CD14-positive monocyte (primary cell): ENCODE measurements around the gene TMEM132E. TPM values are rescaled to one million over a fixed set of nuclear protein-coding genes. Genes with fewer than 3 reads are reported as not detected.

Experiments
- DNase-seq, 3 donors: peaks; one replicate each; pipeline ENCODE4 v3.0.0-alpha.2; 2011 to 2022
- H2AFZ ChIP-seq: 2 replicates; pipeline ENCODE4 v1.6.0; 2012; ENCODE audit warnings: mild to moderate bottlenecking, low read depth, low read length, inconsistent platforms; ENCODE audit not compliant: insufficient read depth, poor library complexity, severe bottlenecking
- H3K27ac ChIP-seq, 2 donors: 1 replicate in 1 of 2; 2 replicates in 1 of 2; pipeline ENCODE4 v1.5.1; 2012 to 2013; ENCODE audit warnings: low read length in 2 of 2, control low read depth in 1 of 2, inconsistent platforms in 1 of 2, low read depth in 1 of 2, mild to moderate bottlenecking in 1 of 2
- H3K27me3 ChIP-seq, 2 donors: one replicate each; pipeline versions ENCODE4 v1.6.0 to v1.6.1; 2011 to 2013; ENCODE audit warnings: low read length in 2 of 2; ENCODE audit not compliant: control insufficient read depth in 2 of 2, insufficient read depth in 2 of 2
- H3K36me3 ChIP-seq, 2 donors: replicated peaks in 1 of 2; 1 replicate in 1 of 2; 2 replicates in 1 of 2; pipeline versions ENCODE4 v1.5.1 to v1.6.1; 2012 to 2013; ENCODE audit warnings: low read length in 2 of 2, control low read depth in 1 of 2, inconsistent platforms in 1 of 2, mild to moderate bottlenecking in 1 of 2; ENCODE audit not compliant: insufficient read depth in 2 of 2, control insufficient read depth in 1 of 2
- H3K4me1 ChIP-seq, 2 donors: 1 replicate in 1 of 2; 2 replicates in 1 of 2; pipeline versions ENCODE4 v1.5.1 to v1.6.1; 2012 to 2013; ENCODE audit warnings: low read length in 2 of 2, control low read depth in 1 of 2, inconsistent platforms in 1 of 2, mild to moderate bottlenecking in 1 of 2, moderate library complexity in 1 of 2; ENCODE audit not compliant: insufficient read depth in 2 of 2, control insufficient read depth in 1 of 2
- H3K4me2 ChIP-seq: replicated peaks from 2 replicates; pipeline ENCODE3; 2012; ENCODE audit warnings: low read length, moderate library complexity, mild to moderate bottlenecking; ENCODE audit not compliant: poor library complexity, severe bottlenecking; ENCODE audit errors: extremely low read depth
- H3K4me3 ChIP-seq, 3 experiments: fragments of 200-600 bp in 1 of 3; sonication (generic) in 1 of 3; replicated peaks in 1 of 3; 1 replicate in 2 of 3; 2 replicates in 1 of 3; pipeline ENCODE4 v1.5.1; 2011 to 2013; ENCODE audit warnings: low read length in 3 of 3, mild to moderate bottlenecking in 3 of 3, control low read depth in 2 of 3, low read depth in 2 of 3, inconsistent platforms in 1 of 3, moderate library complexity in 1 of 3
- H3K79me2 ChIP-seq: 2 replicates; pipeline ENCODE4 v1.6.0; 2012; ENCODE audit warnings: mild to moderate bottlenecking, control low read depth, inconsistent platforms, low read length, moderate library complexity; ENCODE audit not compliant: insufficient read depth
- H3K9ac ChIP-seq: 2 replicates; pipeline ENCODE4 v1.6.0; 2017; ENCODE audit warnings: low read length, mild to moderate bottlenecking; ENCODE audit not compliant: insufficient read depth, poor library complexity, severe bottlenecking
- H3K9me3 ChIP-seq, 2 donors: replicated peaks in 1 of 2; 1 replicate in 1 of 2; 2 replicates in 1 of 2; pipeline versions ENCODE4 v1.5.1 to v1.6.1; 2012 to 2013; ENCODE audit warnings: low read length in 2 of 2, control low read depth in 1 of 2; ENCODE audit not compliant: control insufficient read depth in 1 of 2, insufficient read depth in 1 of 2
- H4K20me1 ChIP-seq: 2 replicates; pipeline ENCODE4 v1.6.0; 2012; ENCODE audit warnings: mild to moderate bottlenecking, low read length, control low read depth, moderate library complexity; ENCODE audit not compliant: insufficient read depth
- H3K27ac Mint-ChIP-seq, 7 donors: one replicate each; pipeline ENCODE4 v1.8.0; 2020; ENCODE audit warnings: mild to moderate bottlenecking in 7 of 7, mixed read lengths in 7 of 7, moderate library complexity in 6 of 7, inconsistent platforms in 2 of 7
- H3K27me3 Mint-ChIP-seq, 3 donors: one replicate each; pipeline ENCODE4 v1.8.0; 2021 to 2022; ENCODE audit warnings: low read depth in 3 of 3, mild to moderate bottlenecking in 3 of 3, mixed read lengths in 3 of 3, moderate library complexity in 3 of 3, inconsistent platforms in 1 of 3
- H3K36me3 Mint-ChIP-seq, 2 donors: one replicate each; pipeline ENCODE4 v1.8.0; 2020; ENCODE audit warnings: mixed read lengths in 2 of 2, inconsistent platforms in 1 of 2, mild to moderate bottlenecking in 1 of 2
- H3K4me1 Mint-ChIP-seq: one replicate; pipeline ENCODE4 v1.8.0; 2020; ENCODE audit warnings: mild to moderate bottlenecking, mixed read lengths
- H3K4me3 Mint-ChIP-seq, 2 donors: one replicate each; pipeline ENCODE4 v1.8.0; 2020; ENCODE audit warnings: mild to moderate bottlenecking in 2 of 2, mixed read lengths in 2 of 2, moderate library complexity in 1 of 2
- H3K9me3 Mint-ChIP-seq, 7 donors: one replicate each; pipeline ENCODE4 v1.8.0; 2020 to 2022; ENCODE audit warnings: mixed read lengths in 7 of 7, mild to moderate bottlenecking in 6 of 7, moderate library complexity in 6 of 7, inconsistent platforms in 2 of 7
- WGBS: methylation state at CpG from one replicate; pipeline ENCODE4 v1.1.5; 2013; ENCODE audit warnings: missing lambda C conversion rate; ENCODE audit not compliant: insufficient coverage; 5-methylcytosine and 5-hydroxymethylcytosine counted together
- intact Hi-C, 2 donors: fragments of 100-400 bp; cut with micrococcal nuclease; formaldehyde crosslinking; loops; one replicate each; pipeline versions ENCODE4 v1.15.0 to v1.15.1; 2023
- polyA plus RNA-seq, 3 donors: library from polyadenylated mRNA; depleted of rRNA in 1 of 3; unstranded in 2 of 3; stranded (reverse) in 1 of 3; fragments of 300-500 nt in 2 of 3; fragments of >200 nt in 1 of 3; fragmentation: Illumina TruSeq in 2 of 3; gene quantifications; 1 replicate in 2 of 3; 2 replicates in 1 of 3; pipeline ENCODE4 v1.2.3, GENCODE V29; 2012 to 2021
- TF ChIP-seq, protein P1 (sequence below): fragments of 200-600 bp; IDR thresholded peaks from one replicate; pipeline ENCODE4 v1.8.0; 2022; ENCODE audit warnings: antibody characterized with exemption, mild to moderate bottlenecking

The TMEM132E gene
- polyA plus RNA-seq, 3 donors = not detected

- Histone ChIP-seq H2AFZ (no peak overlapping the region), H3K27ac (no peak overlapping the region), H3K27me3 (peaks cover 0 to 3% of the 10 kb centered on the region in 2 donors), H3K4me1 (no peaks in the 10 kb centered on the region), H3K4me3 (no peak overlapping the region), H3K9me3 (no peaks in the 10 kb centered on the region), H4K20me1 (no peaks in the 10 kb centered on the region), H3K4me2 (no peak overlapping the region), H3K36me3 (no peaks in the 10 kb centered on the region), H3K79me2 (no peaks in the 10 kb centered on the region), H3K9ac (no peak overlapping the region)
- TF ChIP-seq, protein P1, sequence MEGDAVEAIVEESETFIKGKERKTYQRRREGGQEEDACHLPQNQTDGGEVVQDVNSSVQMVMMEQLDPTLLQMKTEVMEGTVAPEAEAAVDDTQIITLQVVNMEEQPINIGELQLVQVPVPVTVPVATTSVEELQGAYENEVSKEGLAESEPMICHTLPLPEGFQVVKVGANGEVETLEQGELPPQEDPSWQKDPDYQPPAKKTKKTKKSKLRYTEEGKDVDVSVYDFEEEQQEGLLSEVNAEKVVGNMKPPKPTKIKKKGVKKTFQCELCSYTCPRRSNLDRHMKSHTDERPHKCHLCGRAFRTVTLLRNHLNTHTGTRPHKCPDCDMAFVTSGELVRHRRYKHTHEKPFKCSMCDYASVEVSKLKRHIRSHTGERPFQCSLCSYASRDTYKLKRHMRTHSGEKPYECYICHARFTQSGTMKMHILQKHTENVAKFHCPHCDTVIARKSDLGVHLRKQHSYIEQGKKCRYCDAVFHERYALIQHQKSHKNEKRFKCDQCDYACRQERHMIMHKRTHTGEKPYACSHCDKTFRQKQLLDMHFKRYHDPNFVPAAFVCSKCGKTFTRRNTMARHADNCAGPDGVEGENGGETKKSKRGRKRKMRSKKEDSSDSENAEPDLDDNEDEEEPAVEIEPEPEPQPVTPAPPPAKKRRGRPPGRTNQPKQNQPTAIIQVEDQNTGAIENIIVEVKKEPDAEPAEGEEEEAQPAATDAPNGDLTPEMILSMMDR = no peak
- WGBS = 54% methylated on average over 2 of the region's 3 CpGs
- no peaks in the 10 kb centered on the region for H3K9me3 Mint-ChIP-seq
- peaks cover 12 to 23% (median 17%) of the 10 kb centered on the region in 3 donors for H3K27me3 Mint-ChIP-seq
- H3K27ac Mint-ChIP-seq = no peak overlapping the region
- intact Hi-C loops = no loop called here
- no peak for DNase-seq
- H3K36me3 Mint-ChIP-seq = no peaks in the 10 kb centered on the region
- no peak overlapping the region for H3K4me3 Mint-ChIP-seq
- H3K4me1 Mint-ChIP-seq = peaks cover 4% of the 10 kb centered on the region
Observed at GRCh38 chr17:34668206-34668605, 88.8 kb downstream of the TMEM132E start.

GRCh38 chr17:34669511-34669910 lies 90.1 kb downstream of the TMEM132E start:
- no peaks in the 10 kb centered on the region for H4K20me1 ChIP-seq
- no peaks in the 10 kb centered on the region for H3K36me3 ChIP-seq
- no peak overlapping the region for H2AFZ ChIP-seq
- TF ChIP-seq, protein P1 = no peak
- no peak overlapping the region for H3K9ac ChIP-seq
- H3K27ac ChIP-seq = no peak overlapping the region
- H3K9me3 ChIP-seq = no peaks in the 10 kb centered on the region
- peaks cover 4% of the 10 kb centered on the region for H3K4me1 Mint-ChIP-seq
- no peaks in the 10 kb centered on the region for H3K9me3 Mint-ChIP-seq
- peaks cover 15 to 19% (median 19%) of the 10 kb centered on the region in 3 donors for H3K27me3 Mint-ChIP-seq
- no peaks in the 10 kb centered on the region for H3K4me1 ChIP-seq
- no peak overlapping the region for H3K4me3 Mint-ChIP-seq
- H3K27me3 ChIP-seq = peaks cover 0 to 3% of the 10 kb centered on the region in 2 donors
- DNase-seq = no peak
- intact Hi-C loops = no loop called here
- no peak overlapping the region for H3K4me2 ChIP-seq
- no peaks in the 10 kb centered on the region for H3K79me2 ChIP-seq
- H3K4me3 ChIP-seq = no peak overlapping the region
- no peak overlapping the region for H3K27ac Mint-ChIP-seq
- 33% methylated on average over 1 of the region's 5 CpGs for WGBS
- no peaks in the 10 kb centered on the region for H3K36me3 Mint-ChIP-seq
